Kidney (tissue), 14 donors: ENCODE measurements around the gene TFB1M. TPM values are rescaled to one million over a fixed set of nuclear protein-coding genes. Genes with fewer than 3 reads are reported as not detected.

ENCODE experiments used
- DNase-seq, 5 donors: peaks; one replicate each; pipeline ENCODE4 v3.0.0-alpha.2; 2013 to 2020
- FAIRE-seq: peaks from 2 replicates; lab custom pipeline; 2012; peaks lifted over from hg19 to GRCh38; lab: Jason Lieb, UNC
- H3K27ac ChIP-seq, 2 donors: one replicate each; pipeline ENCODE4 v1.7.0; 2013; ENCODE audit warnings: low read depth in 2 of 2, low read length in 2 of 2, inconsistent platforms in 1 of 2
- H3K27me3 ChIP-seq: one replicate; pipeline ENCODE4 v1.7.1; 2013; ENCODE audit warnings: low read length, inconsistent platforms; ENCODE audit not compliant: control insufficient read depth, insufficient read depth
- H3K36me3 ChIP-seq, 3 donors: one replicate each; pipeline versions ENCODE4 v1.7.0 to v1.7.1; 2013; ENCODE audit warnings: low read length in 3 of 3, control low read depth in 1 of 3, inconsistent platforms in 1 of 3; ENCODE audit not compliant: insufficient read depth in 3 of 3, control insufficient read depth in 2 of 3
- H3K4me1 ChIP-seq, 3 donors: one replicate each; pipeline versions ENCODE4 v1.7.0 to v1.7.1; 2013; ENCODE audit warnings: low read length in 3 of 3, inconsistent platforms in 1 of 3, low read depth in 1 of 3; ENCODE audit not compliant: control insufficient read depth in 2 of 3, insufficient read depth in 2 of 3
- H3K4me3 ChIP-seq, 3 donors: one replicate each; pipeline versions ENCODE4 v1.7.0 to v1.8.1; 2013; ENCODE audit warnings: low read length in 3 of 3, control low read depth in 1 of 3, inconsistent platforms in 1 of 3
- H3K9ac ChIP-seq, 3 donors: one replicate each; pipeline versions ENCODE4 v1.7.0 to v1.7.1; 2013; ENCODE audit warnings: low read length in 3 of 3, control low read depth in 1 of 3, inconsistent platforms in 1 of 3
- H3K9me3 ChIP-seq, 3 donors: one replicate each; pipeline versions ENCODE4 v1.7.0 to v1.7.1; 2013; ENCODE audit warnings: low read length in 3 of 3, control low read depth in 1 of 3, inconsistent platforms in 1 of 3; ENCODE audit not compliant: control insufficient read depth in 2 of 3, insufficient read depth in 1 of 3
- intact Hi-C: fragments of 100-400 bp; cut with DNase I; formaldehyde crosslinking; loops from one replicate; pipeline ENCODE4 v1.11.1; 2022
- polyA plus RNA-seq: library from polyadenylated mRNA; stranded (reverse); fragments of 350-450 nt; fragmentation: Illumina TruSeq; extraction: RNeasy Lipid Tissue Mini Kit (QIAGEN cat#74804); gene quantifications from one replicate; pipeline ENCODE4 v1.2.3, GENCODE V29; 2014; ENCODE audit warnings: low read depth, low replicate concordance; ENCODE audit not compliant: insufficient read depth
- total RNA-seq: library from RNA; stranded (reverse); fragmentation: NEBNext Ultra II Directional; extraction: Animal tissue kit (Norgen Biotek cat#: 25700); gene quantifications from one replicate; pipeline ENCODE4 v1.2.1, GENCODE V29; 2021
- TF ChIP-seq, protein P1 (sequence below): IDR thresholded peaks from 3 replicates; pipeline ENCODE4 v1.5.1; 2012; ENCODE audit warnings: mild to moderate bottlenecking, moderate library complexity, borderline replicate concordance; ENCODE audit not compliant: insufficient read depth; ENCODE audit errors: extremely low read depth
- donor health status: control.
- donor health status: control.
- donor health status: control.
- donor health status: control.
- donor health status: control.
- donor health status: DM: yes; HTN: yes; CAD: no.
- donor health status: Normal renal cell carcinoma (clear cell type).

TFB1M gene
- total and polyA plus RNA-seq, 2 donors from 2014 or later: 16.3 to 28.1 TPM

DNA sequence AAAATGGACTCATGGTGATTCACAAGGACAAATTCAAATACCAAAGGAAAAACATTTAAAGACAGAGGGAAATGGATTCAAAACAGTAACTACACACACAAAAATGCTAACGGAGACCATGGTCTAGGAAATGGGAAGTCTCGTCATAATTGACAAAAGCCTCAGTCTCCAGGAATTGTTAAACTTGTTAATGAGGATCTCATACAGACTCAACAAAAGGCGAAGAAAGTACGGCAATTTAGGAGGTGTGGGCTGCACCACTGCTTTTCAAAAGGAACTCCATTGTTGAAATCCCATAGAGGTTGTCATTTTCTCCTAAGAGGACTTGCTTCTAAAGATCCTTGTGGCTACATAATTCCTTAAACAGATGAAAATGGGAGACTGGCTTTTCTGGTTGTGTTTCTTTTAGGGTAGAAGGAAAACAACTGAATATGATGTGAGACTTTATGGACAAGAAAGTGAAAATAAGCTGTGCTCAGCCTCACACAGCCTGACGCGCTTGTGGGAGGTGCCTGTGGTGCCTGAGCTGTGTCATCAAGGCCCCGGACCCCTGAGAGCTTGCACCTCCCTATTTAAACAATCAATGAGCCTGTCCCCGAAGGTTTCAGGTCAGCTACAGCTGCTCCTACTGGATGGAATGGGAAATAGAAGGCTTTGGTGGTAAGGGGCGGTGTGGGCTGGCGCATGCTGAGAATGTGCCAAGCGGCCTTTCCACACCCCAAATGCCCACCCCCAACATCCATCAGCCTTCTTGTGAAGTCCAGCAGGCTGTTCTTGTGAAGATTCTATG lies 53.0 kb downstream of the TFB1M start:
- H3K27ac ChIP-seq: no peak overlapping the region
- no peak overlapping the region for H3K4me3 ChIP-seq
- peaks cover 3 to 21% (median 14%) of the 10 kb centered on the region in 3 donors for H3K36me3 ChIP-seq
- no peaks in the 10 kb centered on the region for H3K4me1 ChIP-seq
- FAIRE-seq: no peak
- no peak overlapping the region for H3K9ac ChIP-seq
- no peak for DNase-seq
- TF ChIP-seq, protein P1, sequence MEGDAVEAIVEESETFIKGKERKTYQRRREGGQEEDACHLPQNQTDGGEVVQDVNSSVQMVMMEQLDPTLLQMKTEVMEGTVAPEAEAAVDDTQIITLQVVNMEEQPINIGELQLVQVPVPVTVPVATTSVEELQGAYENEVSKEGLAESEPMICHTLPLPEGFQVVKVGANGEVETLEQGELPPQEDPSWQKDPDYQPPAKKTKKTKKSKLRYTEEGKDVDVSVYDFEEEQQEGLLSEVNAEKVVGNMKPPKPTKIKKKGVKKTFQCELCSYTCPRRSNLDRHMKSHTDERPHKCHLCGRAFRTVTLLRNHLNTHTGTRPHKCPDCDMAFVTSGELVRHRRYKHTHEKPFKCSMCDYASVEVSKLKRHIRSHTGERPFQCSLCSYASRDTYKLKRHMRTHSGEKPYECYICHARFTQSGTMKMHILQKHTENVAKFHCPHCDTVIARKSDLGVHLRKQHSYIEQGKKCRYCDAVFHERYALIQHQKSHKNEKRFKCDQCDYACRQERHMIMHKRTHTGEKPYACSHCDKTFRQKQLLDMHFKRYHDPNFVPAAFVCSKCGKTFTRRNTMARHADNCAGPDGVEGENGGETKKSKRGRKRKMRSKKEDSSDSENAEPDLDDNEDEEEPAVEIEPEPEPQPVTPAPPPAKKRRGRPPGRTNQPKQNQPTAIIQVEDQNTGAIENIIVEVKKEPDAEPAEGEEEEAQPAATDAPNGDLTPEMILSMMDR: no peak
- intact Hi-C loops: no loop called here
- no peaks in the 10 kb centered on the region for H3K27me3 ChIP-seq
- H3K9me3 ChIP-seq: no peaks in the 10 kb centered on the region

DNA sequence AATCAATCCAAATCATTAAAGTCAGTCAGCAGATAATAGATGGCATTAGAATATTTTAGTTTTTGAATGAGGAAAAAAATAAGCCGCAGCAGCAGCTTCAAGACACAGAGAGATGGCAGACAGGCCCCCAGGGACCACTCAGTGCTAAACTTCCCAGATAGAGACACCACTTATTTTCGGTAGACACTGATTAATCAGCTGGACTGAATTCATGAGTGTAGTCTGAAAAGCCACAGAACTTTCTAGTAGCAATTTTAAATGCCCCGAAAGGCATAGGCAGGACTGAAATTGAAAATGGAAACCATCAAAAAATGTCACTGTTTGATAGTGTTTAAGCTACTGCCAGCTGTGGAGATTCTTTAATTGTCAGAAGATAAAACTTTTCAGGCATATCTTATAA lies 53.6 kb downstream of the TFB1M start:
- no peaks in the 10 kb centered on the region for H3K9me3 ChIP-seq
- TF ChIP-seq, protein P1: no peak
- H3K27me3 ChIP-seq: no peaks in the 10 kb centered on the region
- H3K4me3 ChIP-seq: no peak overlapping the region
- H3K4me1 ChIP-seq: no peaks in the 10 kb centered on the region
- no peak overlapping the region for H3K9ac ChIP-seq
- intact Hi-C loops: no loop called here
- no peak for FAIRE-seq
- DNase-seq: no peak
- H3K36me3 ChIP-seq: peaks cover 3 to 21% (median 14%) of the 10 kb centered on the region in 3 donors
- H3K27ac ChIP-seq: no peak overlapping the region

DNA sequence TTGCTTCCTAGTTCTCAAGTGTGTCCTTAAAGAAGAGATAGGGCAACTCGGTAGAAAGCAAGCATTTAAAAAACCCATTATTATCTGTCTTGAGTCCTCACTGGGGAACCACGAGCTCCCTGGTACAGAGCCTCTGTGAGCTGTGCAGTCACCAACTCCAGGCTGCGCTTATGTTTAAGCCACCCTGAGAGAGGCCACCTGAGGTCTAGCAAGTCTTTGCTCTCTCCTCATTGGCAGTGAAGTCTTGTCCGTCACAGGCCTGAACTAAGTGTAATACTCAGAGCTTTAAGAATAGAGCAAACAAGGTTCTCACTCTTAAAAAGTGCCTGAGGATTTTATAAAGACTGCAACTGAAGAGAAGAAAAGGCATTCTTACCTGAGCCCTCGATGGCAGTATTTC lies 54.4 kb downstream of the TFB1M start:
- Histone ChIP-seq H3K4me3 (no peak overlapping the region), H3K9ac (no peak overlapping the region), H3K27ac (no peak overlapping the region), H3K27me3 (no peaks in the 10 kb centered on the region), H3K4me1 (no peaks in the 10 kb centered on the region), H3K36me3 (peaks cover 3 to 21% (median 14%) of the 10 kb centered on the region in 3 donors), H3K9me3 (no peaks in the 10 kb centered on the region)
- intact Hi-C loops: no loop called here
- DNase-seq (no peak), FAIRE-seq (no peak)
- TF ChIP-seq, protein P1: no peak
